ENCODE data around the gene TLL1. TPM values are rescaled to one million over a fixed set of nuclear protein-coding genes. Genes with fewer than 3 reads are reported as not detected.

TLL1 gene
- total and polyA plus RNA-seq, 7 donors: 0.60 to 7.5 (median 4.8) TPM; not detected in 1

GRCh38 chr4:165851256-165851655 lies 21.8 kb upstream of the TLL1 start:
- DNase-seq: no peak
- Histone ChIP-seq H3K36me3 (no peaks in the 10 kb centered on the region), H3K4me1 (no peaks in the 10 kb centered on the region), H3K27ac (no peak overlapping the region), H3K27me3 (no peaks in the 10 kb centered on the region), H3K4me3 (no peak overlapping the region), H3K9me3 (no peaks in the 10 kb centered on the region)
- 81% methylated on average over 3 of the region's 3 CpGs for WGBS, 2 donors
- intact Hi-C loops (cut with DNase I): no loop called here
- no peak for TF ChIP-seq POLR2A (IDR thresholded peaks at IDR 0.05)
- no peak for TF ChIP-seq POLR2AphosphoS5 (IDR thresholded peaks at IDR 0.05)
- no peak for TF ChIP-seq EP300 (IDR thresholded peaks at IDR 0.05)
- TF ChIP-seq, protein P1, sequence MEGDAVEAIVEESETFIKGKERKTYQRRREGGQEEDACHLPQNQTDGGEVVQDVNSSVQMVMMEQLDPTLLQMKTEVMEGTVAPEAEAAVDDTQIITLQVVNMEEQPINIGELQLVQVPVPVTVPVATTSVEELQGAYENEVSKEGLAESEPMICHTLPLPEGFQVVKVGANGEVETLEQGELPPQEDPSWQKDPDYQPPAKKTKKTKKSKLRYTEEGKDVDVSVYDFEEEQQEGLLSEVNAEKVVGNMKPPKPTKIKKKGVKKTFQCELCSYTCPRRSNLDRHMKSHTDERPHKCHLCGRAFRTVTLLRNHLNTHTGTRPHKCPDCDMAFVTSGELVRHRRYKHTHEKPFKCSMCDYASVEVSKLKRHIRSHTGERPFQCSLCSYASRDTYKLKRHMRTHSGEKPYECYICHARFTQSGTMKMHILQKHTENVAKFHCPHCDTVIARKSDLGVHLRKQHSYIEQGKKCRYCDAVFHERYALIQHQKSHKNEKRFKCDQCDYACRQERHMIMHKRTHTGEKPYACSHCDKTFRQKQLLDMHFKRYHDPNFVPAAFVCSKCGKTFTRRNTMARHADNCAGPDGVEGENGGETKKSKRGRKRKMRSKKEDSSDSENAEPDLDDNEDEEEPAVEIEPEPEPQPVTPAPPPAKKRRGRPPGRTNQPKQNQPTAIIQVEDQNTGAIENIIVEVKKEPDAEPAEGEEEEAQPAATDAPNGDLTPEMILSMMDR (IDR thresholded peaks at IDR 0.05): no peak

DNA sequence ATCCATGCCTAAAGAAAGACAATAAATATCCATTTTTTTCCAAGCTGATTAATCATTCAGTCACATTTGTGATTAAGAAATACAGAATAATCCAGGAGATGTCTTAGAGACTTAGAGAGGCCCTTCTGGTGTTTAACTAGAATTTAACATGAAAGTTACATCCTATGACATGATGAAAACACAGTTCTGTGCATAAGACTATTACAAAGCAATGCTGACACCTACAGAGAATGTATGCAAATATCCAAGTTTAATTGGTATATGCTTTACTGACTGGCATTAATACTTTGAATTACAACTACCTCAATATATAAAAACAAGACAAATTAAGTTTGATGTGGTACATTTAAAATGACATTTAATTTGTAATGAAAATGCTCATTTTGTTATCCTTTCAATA lies 17.8 kb upstream of the TLL1 start:
- Histone ChIP-seq H3K36me3 (no peaks in the 10 kb centered on the region), H3K4me3 (no peak overlapping the region), H3K9me3 (no peaks in the 10 kb centered on the region), H3K4me1 (no peaks in the 10 kb centered on the region), H3K27me3 (no peaks in the 10 kb centered on the region), H3K27ac (no peak overlapping the region)
- intact Hi-C loops (cut with DNase I): no loop called here
- no peak for DNase-seq
- TF ChIP-seq, protein P1 (IDR thresholded peaks at IDR 0.05): no peak
- no peak for TF ChIP-seq POLR2A (IDR thresholded peaks at IDR 0.05)
- no peak for TF ChIP-seq EP300 (IDR thresholded peaks at IDR 0.05)
- no peak for TF ChIP-seq POLR2AphosphoS5 (IDR thresholded peaks at IDR 0.05)

DNA sequence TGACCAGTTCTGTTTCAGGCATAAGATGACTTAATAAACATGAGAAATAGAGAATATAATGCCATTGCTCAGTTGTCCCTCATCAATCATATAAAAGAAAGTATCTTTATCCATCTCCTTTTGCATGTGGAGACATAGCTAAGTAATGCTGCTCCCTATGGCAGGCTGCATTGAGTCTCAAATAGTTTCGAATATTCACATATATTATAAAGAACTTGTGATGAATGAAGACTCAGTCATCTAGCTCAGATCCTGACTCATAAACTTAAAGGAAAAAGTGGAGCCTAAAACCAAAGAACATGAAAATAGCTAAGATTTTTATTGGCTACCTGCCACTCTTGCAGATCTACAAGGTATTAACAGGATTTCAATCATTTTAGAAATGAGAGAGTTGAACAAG lies 11.7 kb upstream of the TLL1 start:
- intact Hi-C loops (cut with DNase I): no loop called here
- Histone ChIP-seq H3K27me3 (no peaks in the 10 kb centered on the region), H3K4me3 (no peak overlapping the region), H3K27ac (no peak overlapping the region), H3K9me3 (no peaks in the 10 kb centered on the region), H3K36me3 (no peaks in the 10 kb centered on the region), H3K4me1 (no peaks in the 10 kb centered on the region)
- 86 to 94% methylated on average over 1 of the region's 1 CpG for WGBS, 2 donors
- DNase-seq: no peak
- no peak for TF ChIP-seq EP300 (IDR thresholded peaks at IDR 0.05)
- TF ChIP-seq, protein P1 (IDR thresholded peaks at IDR 0.05): no peak
- TF ChIP-seq POLR2A (IDR thresholded peaks at IDR 0.05): no peak
- no peak for TF ChIP-seq POLR2AphosphoS5 (IDR thresholded peaks at IDR 0.05)

- no peaks in the 10 kb centered on the region for H3K4me1 ChIP-seq
- H3K4me3 ChIP-seq: no peak overlapping the region
- H3K27me3 ChIP-seq: no peaks in the 10 kb centered on the region
- TF ChIP-seq, protein P1 (IDR thresholded peaks at IDR 0.05): no peak
- no peak for TF ChIP-seq EP300 (IDR thresholded peaks at IDR 0.05)
- no peak for TF ChIP-seq POLR2AphosphoS5 (IDR thresholded peaks at IDR 0.05)
- no peak for TF ChIP-seq POLR2A (IDR thresholded peaks at IDR 0.05)
- H3K9me3 ChIP-seq: no peaks in the 10 kb centered on the region
- intact Hi-C loops (cut with DNase I): no loop called here
- WGBS, 2 donors: 49% methylated on average over 3 of the region's 3 CpGs
- H3K36me3 ChIP-seq: no peaks in the 10 kb centered on the region
- DNase-seq: no peak
- H3K27ac ChIP-seq: no peak overlapping the region
These were observed 8.8 kb upstream of the TLL1 start for GRCh38 chr4:165864271-165864670.

DNA sequence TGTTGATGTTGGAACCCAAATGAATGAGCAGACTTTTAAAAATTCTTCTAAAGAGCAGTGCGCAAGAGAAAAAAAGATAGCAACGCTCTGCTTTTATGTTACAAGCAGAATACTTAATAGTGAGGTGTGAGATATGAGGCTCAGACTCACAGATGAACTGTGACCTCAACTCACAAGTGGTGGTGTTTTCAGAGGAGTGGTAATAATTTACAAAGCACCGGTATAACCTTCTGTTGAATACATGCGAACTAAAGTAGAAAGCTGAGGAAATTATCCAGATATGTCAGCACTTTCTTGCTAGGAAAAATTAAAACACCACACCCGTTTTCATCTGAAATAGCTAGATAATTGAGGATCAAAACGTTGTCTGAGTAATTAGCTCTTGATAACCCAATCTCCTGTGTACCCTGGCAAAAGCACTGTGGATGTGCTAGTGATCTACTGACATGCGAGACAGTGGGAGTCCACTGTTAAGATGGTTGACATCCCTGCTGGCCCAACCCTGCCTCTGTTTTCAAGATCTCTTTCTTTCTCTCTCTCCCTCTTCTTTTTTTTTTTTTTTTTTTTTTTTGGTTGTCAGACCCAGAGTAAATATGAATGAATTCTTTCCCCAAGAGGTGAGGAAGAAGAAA lies 6.9 kb upstream of the TLL1 start:
- Histone ChIP-seq H3K36me3 (no peaks in the 10 kb centered on the region), H3K4me1 (no peaks in the 10 kb centered on the region), H3K27me3 (no peaks in the 10 kb centered on the region), H3K27ac (no peak overlapping the region), H3K9me3 (no peaks in the 10 kb centered on the region), H3K4me3 (no peak overlapping the region)
- no peak for DNase-seq
- TF ChIP-seq, protein P1 (IDR thresholded peaks at IDR 0.05): no peak
- TF ChIP-seq POLR2A (IDR thresholded peaks at IDR 0.05) (no peak), POLR2AphosphoS5 (IDR thresholded peaks at IDR 0.05) (no peak), EP300 (IDR thresholded peaks at IDR 0.05) (no peak)
- 51 to 65% methylated on average over 7 of the region's 7 CpGs for WGBS, 2 donors
- intact Hi-C loops (cut with DNase I): no loop called here
